MM.1S (cell line): ENCODE measurements around the gene GRIK1.

Experiments
- EZH2 ChIP-seq: fragments of 300-600 bp; sonication (generic); optimal IDR thresholded peaks from 2 replicates; pipeline ENCODE3; 2017; ENCODE audit warnings: low read depth, mild to moderate bottlenecking, antibody characterized with exemption, low read length, mixed read lengths
- TF ChIP-seq, protein P1 (sequence below): fragments of 300-600 bp; sonication (generic); IDR thresholded peaks from 2 replicates; pipeline ENCODE4 v1.5.1; 2016; ENCODE audit warnings: antibody characterized with exemption, low read length, mixed read lengths

DNA sequence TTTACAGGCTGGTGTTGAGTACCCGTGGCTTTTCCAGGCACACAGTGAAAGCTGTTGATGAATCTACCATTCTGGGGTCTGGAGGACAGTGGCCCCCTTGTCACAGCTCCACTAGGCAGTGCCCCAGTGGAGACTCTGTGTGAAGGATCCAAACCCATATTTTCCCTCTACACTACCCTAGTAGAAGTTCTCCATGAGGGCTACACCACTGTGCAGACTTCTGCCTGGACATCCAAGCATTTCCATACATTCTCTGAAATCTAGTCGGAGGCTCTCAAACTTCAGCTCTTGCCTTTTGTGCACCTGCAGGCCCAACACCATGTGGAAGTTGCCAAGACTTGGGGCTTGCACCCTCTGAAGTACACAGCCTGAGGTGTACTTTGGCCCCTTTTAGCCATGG is 413.3 kb downstream of the GRIK1 start:
- TF ChIP-seq, protein P1, sequence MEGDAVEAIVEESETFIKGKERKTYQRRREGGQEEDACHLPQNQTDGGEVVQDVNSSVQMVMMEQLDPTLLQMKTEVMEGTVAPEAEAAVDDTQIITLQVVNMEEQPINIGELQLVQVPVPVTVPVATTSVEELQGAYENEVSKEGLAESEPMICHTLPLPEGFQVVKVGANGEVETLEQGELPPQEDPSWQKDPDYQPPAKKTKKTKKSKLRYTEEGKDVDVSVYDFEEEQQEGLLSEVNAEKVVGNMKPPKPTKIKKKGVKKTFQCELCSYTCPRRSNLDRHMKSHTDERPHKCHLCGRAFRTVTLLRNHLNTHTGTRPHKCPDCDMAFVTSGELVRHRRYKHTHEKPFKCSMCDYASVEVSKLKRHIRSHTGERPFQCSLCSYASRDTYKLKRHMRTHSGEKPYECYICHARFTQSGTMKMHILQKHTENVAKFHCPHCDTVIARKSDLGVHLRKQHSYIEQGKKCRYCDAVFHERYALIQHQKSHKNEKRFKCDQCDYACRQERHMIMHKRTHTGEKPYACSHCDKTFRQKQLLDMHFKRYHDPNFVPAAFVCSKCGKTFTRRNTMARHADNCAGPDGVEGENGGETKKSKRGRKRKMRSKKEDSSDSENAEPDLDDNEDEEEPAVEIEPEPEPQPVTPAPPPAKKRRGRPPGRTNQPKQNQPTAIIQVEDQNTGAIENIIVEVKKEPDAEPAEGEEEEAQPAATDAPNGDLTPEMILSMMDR: no peak
- no peak for TF ChIP-seq EZH2
